GM15510 (cell line): Measurements from ENCODE around the gene RTN4RL1.
A peak's percentile ranks its signal among the peaks of the same experiment; 100 is the strongest.

ENCODE experiments used
- POLR2A ChIP-seq: IDR thresholded peaks from 3 replicates; pipeline ENCODE4 v1.6.1; 2011; ENCODE audit warnings: borderline replicate concordance; ENCODE audit not compliant: insufficient read length; ENCODE audit errors: extremely low read depth

Gene RTN4RL1

DNA sequence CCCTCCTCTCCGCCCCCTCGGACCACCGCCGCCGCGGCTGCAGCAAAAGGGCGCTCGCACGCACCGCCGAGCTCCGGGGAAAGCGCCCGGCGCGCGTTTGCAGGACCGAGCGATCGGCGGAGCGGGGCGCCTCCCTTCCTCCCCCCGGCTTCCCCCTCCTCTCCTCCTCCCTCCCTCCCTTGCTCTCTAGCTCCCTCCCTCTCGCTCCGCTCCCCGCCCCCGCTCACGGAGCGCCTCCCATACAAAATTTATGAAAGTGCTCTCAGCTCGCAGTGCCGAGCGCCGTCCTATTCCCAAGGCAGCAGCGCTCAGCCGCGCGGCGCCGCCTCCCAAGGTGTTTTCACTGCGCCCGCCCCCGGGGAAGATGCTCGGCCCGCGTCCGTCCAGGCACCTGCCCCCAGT lies at the start of gene RTN4RL1:
Gene RTN4RL1 (minus strand): TSS at position 115 of the 402 bp plus-strand sequence. CDS start 469 bp downstream, outside the sequence.
- no peak for TF ChIP-seq POLR2A

DNA sequence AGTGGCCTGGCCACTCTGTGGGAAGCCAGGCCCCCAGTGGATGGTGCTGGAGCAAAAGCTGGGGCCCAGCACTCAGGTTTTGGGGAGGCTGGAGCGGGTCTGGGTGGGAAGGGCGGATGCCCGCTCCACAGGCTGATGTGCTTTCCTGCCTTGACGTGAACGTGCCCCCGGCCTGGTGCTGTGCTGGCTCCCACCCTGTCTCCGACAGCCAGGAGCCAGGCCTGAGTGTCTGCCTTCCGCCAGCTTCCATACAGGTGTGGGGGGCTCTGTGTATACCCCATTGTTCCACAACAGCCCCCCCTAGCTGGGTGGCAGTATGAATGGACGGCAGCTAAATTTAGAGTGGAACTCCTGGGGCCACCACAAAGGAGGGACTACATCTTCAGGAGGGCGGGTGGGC lies 49.8 kb upstream of the RTN4RL1 start:
- no peak for TF ChIP-seq POLR2A

DNA sequence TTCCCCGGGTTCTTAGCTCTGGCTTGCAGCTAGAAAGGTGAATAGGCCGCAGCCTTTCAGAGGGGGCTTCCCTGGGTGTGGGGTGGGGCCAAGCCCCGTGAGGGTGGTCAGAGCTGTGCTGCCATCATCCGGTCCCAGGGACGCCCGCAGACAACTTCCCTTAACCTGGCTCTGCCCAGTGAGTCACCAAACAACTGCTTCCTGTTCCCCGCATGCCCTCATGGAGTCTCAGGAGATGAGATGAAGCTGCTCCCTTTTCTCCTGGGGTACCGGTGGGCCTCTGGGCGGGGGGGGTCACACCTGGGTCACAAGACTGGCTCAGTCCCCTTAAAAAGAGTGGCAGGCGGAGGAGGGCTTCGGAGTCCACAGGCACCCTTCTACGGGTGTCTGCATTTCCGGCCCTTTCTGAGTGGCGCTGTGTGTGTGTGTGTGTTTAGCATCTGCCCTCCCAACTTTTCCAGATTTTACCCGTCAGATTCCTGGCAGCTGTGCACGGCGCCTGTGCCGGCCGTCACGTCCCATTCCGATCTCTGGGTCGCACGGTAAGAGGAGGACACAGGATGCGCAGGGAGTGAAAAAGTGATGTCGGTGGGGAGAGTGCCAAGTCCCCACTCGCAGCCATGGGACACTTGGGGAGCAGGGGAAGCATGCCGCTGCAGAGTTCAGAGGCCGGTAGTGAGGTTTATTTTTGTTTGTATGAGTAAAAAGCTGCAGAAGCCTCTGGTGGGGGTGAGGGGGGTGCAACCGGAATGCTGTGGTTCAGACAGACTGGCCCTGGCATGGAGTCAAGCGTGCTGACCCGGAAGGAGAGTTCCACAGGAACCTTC lies 46.5 kb upstream of the RTN4RL1 start:
- TF ChIP-seq POLR2A = no peak

DNA sequence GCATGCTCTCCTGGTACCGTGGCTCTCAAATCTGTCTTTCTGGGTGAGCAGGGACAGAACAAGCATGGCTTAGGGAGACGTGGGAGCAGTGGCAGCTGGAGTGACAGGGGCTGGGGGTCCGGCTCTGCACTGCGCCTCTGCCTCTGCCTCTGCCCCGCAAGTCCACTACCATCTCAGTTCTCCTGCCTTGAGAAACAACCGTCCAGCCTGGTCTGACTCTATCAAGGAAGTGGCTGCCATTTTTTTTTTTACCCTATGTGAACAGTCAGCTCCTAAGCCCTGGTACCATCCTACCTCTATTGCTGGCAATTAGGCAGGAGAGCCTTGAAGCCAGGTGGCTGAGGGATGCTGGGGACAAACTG lies 45.9 kb upstream of the RTN4RL1 start:
- no peak for TF ChIP-seq POLR2A

GRCh38 chr17:2070241-2071023 lies 45.3 kb upstream of the RTN4RL1 start:
- TF ChIP-seq POLR2A = no peak

DNA sequence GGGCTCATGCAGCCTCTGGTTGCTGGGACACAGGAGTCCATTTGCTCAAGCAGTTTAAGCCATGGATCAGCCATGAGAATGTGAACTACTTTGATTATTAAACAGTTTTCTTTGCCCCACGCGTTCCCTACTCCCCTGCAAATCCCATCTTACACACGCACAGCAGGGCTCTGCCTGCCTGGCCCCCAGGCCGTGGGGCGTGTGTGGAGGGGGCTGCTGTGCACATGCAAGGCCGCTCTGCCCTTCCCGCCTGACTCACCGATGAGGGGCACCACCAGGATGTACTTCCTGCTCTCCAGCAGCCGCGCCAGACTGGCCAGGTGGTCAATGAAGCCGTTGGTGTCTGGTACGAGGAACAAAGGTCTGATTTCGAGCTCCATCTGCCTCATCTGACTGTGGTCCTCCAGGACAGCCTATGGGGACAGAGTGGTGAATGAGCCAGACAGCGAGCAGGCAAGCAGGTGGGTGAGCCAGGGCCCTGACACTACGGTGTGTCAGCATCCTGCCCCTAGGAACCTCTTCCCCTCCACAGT lies 43.5 kb upstream of the RTN4RL1 start:
- TF ChIP-seq POLR2A = no peak

GRCh38 chr17:2068031-2068518 lies 42.9 kb upstream of the RTN4RL1 start:
- no peak for TF ChIP-seq POLR2A

GRCh38 chr17:2067608-2068024 lies 42.5 kb upstream of the RTN4RL1 start:
- no peak for TF ChIP-seq POLR2A

DNA sequence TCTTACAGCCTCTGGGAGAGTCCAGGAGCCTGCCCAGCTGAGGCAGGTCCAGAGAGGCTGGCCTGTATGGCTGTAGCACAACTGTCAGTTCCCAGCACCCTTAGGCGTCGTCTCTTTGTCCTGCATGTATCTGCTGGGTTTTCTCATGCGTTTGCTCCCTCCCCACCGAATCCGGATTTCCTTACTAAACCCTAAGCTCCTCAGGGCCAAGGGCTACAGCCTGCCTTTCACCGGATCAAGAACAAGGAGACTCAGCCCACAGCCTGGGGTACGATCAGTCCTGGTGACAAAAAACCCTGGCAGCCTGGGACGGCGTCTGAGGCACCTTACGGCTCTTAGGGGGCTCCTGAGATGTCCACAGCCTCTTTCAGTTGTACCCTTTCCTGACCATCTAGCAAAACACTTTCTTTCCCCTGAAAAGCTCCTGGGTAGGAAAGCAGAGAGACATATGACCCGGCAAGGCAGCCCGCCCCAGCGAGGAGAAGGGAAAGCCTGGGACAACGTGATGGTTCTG lies 42.0 kb upstream of the RTN4RL1 start:
- TF ChIP-seq POLR2A = no peak

DNA sequence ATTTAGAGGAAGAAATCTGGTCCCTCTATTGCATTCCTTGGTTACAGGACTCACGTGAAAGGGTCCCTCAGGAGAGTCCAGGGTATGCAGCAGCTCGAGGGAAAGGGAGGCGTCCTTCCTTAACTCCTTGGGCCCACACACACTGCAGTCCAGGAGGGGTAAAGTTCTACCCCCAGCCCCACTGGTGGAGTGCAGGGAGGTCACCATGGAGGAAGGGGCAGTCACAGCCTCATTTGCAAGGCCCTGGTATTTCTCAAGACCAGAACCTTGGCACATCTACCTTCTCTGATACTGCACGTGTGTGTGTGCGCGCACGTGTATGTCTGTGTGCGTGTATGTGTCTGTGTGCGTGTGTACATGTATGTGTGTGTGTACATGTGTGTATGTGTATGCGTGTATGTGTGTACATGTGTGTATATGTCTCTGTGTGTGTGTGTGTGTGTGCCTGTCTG lies 40.8 kb upstream of the RTN4RL1 start:
- no peak for TF ChIP-seq POLR2A

- TF ChIP-seq POLR2A = peak; percentile 17
These were observed 40.0 kb upstream of the RTN4RL1 start for GRCh38 chr17:2064980-2065785.

DNA sequence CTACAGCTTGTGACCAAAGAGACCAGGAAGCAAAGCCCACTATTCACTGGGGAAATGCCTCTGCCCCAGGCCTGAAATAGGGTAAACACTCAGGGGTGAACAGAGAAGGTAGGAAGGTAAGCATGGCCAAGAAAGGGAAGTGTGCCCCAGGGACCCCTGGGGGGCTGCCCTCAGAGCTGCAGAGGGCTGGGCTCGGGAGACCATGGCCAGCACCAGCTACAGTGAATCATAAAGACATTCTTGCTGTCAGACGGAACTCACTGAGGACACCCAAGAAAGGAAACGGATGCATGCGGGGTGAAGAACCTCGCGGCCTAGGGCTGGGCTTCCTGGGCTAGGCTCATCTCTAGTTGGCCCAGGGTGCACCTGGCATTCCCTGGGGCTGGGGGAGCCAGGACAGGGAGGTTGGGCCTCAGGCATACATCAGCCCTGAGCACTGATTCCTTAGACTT lies 39.4 kb upstream of the RTN4RL1 start:
- TF ChIP-seq POLR2A = no peak

- no peak for TF ChIP-seq POLR2A
These were observed 39.0 kb upstream of the RTN4RL1 start for GRCh38 chr17:2064147-2064489.
